Uterus (tissue), 2 donors: Measurements from ENCODE around the gene PPP2R2C.

Source experiments
- CTCF ChIP-seq, 4 experiments: fragments of 200-600 bp in 2 of 4; fragments of 450-650 bp in 2 of 4; sonication (generic) in 2 of 4; IDR thresholded peaks; one replicate each; pipeline ENCODE4 v1.5.1; 2016 to 2019; ENCODE audit warnings: antibody characterized with exemption in 4 of 4, mild to moderate bottlenecking in 2 of 4, moderate library complexity in 1 of 4
- POLR2A ChIP-seq, 2 donors: fragments of 450-650 bp; IDR thresholded peaks; one replicate each; pipeline ENCODE4 v1.6.1; 2016; ENCODE audit warnings: antibody characterized with exemption in 2 of 2, mild to moderate bottlenecking in 1 of 2, moderate library complexity in 1 of 2

GRCh38 chr4:6402566-6403399 is 69.6 kb downstream of the PPP2R2C start:
- TF ChIP-seq POLR2A (IDR thresholded peaks at IDR 0.05) = no peak
- no peak for TF ChIP-seq CTCF (IDR thresholded peaks at IDR 0.05)
